Measurements from ENCODE around the gene DTNA.
A peak's percentile ranks its signal among the peaks of the same experiment; 100 is the strongest.

DTNA gene

DNA sequence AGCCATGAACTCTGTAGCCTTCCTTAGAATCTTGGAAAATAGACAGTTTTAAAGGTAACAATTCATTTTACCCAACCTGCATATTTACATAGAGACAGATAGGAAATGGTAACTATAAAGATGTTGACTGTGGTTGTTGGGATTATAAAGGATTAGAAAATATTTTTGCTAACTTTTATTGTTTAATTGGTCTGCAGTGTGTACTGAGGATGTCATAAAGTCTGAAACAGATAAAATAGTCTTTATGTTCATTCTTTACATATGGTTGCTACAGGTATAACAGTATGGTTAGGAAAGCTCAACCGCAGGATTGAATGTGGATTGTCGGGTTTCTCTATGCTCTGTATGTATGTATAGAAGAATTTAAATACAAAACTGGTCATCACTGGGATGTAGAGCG is 7.3 kb upstream of the DTNA start:
- Mint-ChIP-seq H3K36me3 (ENCODE audit: low read depth) (no peaks in the 10 kb centered on the region), H3K4me3 (no peak overlapping the region), H3K27me3 (ENCODE audit: low read depth) (no peaks in the 10 kb centered on the region), H3K9me3 (no peaks in the 10 kb centered on the region), H3K4me1 (peaks cover 9% of the 10 kb centered on the region), H3K27ac (no peak overlapping the region)
- no peak for TF ChIP-seq CTCF (IDR thresholded peaks at IDR 0.05; ENCODE audit: unreplicated experiment in 3 of 3)

DNA sequence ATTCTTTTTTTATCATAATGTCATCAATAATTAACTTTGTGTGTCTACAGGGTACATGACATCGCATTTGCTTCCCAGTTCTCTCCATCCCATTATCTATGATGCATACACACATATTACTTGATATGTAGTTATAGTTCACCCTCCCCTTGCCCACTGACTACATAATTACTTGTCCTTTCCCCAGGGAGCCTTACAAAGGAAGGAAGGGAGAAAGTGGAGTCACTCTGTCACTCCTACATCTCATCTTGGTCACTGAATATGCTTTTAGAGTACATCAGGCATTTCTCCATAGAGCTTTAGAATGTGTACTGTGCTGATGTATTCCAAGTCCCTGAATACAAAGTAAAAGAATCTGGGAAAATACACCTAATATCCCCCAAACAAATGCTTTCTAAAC is 6.0 kb upstream of the DTNA start:
- Mint-ChIP-seq H3K4me3 (no peak overlapping the region), H3K9me3 (no peaks in the 10 kb centered on the region), H3K36me3 (ENCODE audit: low read depth) (no peaks in the 10 kb centered on the region), H3K4me1 (peaks cover 21% of the 10 kb centered on the region), H3K27ac (no peak overlapping the region), H3K27me3 (ENCODE audit: low read depth) (no peaks in the 10 kb centered on the region)
- TF ChIP-seq CTCF (IDR thresholded peaks at IDR 0.05; ENCODE audit: unreplicated experiment in 3 of 3) = no peak

DNA sequence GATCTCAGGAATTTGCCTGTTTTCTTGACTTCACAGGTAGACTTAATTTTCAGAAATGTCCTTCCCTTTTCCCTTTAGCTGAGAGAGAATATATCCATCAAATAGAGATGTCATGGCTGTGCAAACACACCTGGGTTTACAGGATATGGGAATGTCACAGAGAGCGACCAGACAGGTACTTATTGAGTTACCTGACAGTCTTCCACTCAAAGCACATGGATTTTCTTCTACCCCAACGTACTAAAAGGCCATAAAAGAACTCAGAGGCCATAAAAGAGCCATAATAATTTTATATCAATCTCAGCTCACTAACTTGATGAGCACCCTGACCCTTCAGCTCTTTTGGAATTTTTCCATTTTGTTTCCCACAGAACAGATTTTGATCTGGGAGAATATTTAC is 5.3 kb upstream of the DTNA start:
- peaks cover 28% of the 10 kb centered on the region for H3K4me1 Mint-ChIP-seq
- H3K4me3 Mint-ChIP-seq = no peak overlapping the region
- no peaks in the 10 kb centered on the region for H3K9me3 Mint-ChIP-seq
- no peaks in the 10 kb centered on the region for H3K36me3 Mint-ChIP-seq (ENCODE audit: low read depth)
- no peaks in the 10 kb centered on the region for H3K27me3 Mint-ChIP-seq (ENCODE audit: low read depth)
- H3K27ac Mint-ChIP-seq = no peak overlapping the region
- TF ChIP-seq CTCF (IDR thresholded peaks at IDR 0.05; ENCODE audit: unreplicated experiment in 3 of 3) = no peak

DNA sequence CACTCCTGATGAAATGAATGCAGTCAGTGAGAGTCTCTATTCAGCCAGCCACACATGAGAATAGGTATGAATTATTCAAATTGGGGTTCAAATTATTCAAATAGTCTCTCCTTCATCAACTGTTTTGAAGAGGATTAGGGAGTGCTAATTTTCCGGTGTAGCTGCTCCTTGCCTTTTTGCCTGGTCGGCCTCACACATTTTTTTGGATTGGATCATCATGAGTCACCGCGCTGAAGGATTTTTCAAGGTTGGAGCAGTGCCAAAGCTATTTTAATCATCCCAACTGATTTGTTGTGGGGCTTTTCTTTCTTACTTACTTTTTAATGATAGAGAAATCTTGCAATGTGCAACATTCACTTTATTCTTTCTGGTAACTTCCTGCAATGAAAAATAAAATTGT is 2.4 kb upstream of the DTNA start:
- no peaks in the 10 kb centered on the region for H3K9me3 Mint-ChIP-seq
- H3K4me3 Mint-ChIP-seq = no peak overlapping the region
- no peaks in the 10 kb centered on the region for H3K36me3 Mint-ChIP-seq (ENCODE audit: low read depth)

DNA sequence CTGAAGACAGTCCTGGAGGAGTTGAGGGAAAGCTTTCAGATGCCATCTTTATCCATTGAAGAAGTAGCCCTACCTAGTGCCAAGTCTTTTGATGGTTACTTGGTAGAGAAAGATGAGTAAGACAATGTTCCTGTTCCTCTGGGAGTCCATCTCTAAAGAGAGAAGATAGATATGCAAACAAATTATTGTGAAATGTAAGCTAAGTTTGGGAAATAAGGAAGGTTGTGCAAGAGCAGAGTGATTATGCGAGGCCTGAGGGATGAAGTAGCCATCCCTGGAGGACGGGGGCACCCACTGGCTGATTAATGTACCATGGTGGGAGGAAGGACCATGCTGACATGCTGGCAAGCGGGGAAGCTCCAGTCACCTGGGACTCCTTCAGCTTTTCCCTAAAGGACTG is 994 bp upstream of the DTNA start:
- Mint-ChIP-seq H3K4me1 (peaks cover 50% of the 10 kb centered on the region), H3K4me3 (peak overlapping the region in 2 of 3 experiments; percentile 17 to 32), H3K27ac (peak overlapping the region; percentile 31 to 95 (median 94)), H3K36me3 (ENCODE audit: low read depth) (no peaks in the 10 kb centered on the region), H3K27me3 (ENCODE audit: low read depth) (no peaks in the 10 kb centered on the region), H3K9me3 (no peaks in the 10 kb centered on the region)
- TF ChIP-seq CTCF (IDR thresholded peaks at IDR 0.05; ENCODE audit: unreplicated experiment in 3 of 3) = no peak

More for the DNA sequence above, 2.4 kb upstream of the DTNA start:
- peaks cover 50% of the 10 kb centered on the region for H3K4me1 Mint-ChIP-seq
- H3K27ac Mint-ChIP-seq = peak overlapping the region; percentile 21 to 94 (median 42)
- no peaks in the 10 kb centered on the region for H3K27me3 Mint-ChIP-seq (ENCODE audit: low read depth)
- no peak for TF ChIP-seq CTCF (IDR thresholded peaks at IDR 0.05; ENCODE audit: unreplicated experiment in 3 of 3)

DNA sequence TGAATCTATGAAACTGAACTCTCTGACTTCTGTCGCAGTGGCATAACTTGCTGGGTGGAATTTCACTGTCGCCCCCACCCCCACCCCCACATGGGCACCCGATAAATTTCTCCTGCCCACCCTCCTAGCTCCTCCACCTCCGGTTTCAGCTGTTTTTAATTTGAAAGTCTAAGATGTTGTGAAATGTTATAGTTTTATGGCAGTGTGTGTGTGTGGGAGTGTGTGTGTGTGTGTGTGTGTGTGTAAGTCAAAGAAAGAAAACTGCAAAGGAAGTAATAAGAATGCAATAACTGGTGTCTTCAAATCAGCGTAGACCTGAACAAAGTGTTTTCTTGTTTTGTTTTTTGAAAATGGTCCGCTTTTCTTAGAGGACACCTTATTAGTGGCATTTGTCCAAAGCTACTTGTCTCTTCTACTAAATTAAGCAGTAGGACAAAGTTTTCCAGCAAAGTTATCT is 388 bp downstream of the DTNA start:
- no peaks in the 10 kb centered on the region for H3K9me3 Mint-ChIP-seq
- TF ChIP-seq CTCF (IDR thresholded peaks at IDR 0.05; ENCODE audit: unreplicated experiment in 3 of 3) = no peak
- no peaks in the 10 kb centered on the region for H3K36me3 Mint-ChIP-seq (ENCODE audit: low read depth)
- no peaks in the 10 kb centered on the region for H3K27me3 Mint-ChIP-seq (ENCODE audit: low read depth)
- H3K27ac Mint-ChIP-seq = peak overlapping the region; percentile 92 to 95 (median 94)
- H3K4me3 Mint-ChIP-seq = peak overlapping the region; percentile 77 to 84 (median 84)
- H3K4me1 Mint-ChIP-seq = peaks cover 50% of the 10 kb centered on the region
